NCI-H2107 treated with DMSO at 0.1 percent for 48 hours (cell line): Measurements from ENCODE around the gene LCE1A.
A peak's percentile ranks its signal among the peaks of the same experiment; 100 is the strongest.

Experiments used
- DNase-seq: peaks from one replicate; lab custom pipeline; 2025; ENCODE audit not compliant: unreplicated experiment; lab: John Stamatoyannopoulos, UW

The LCE1A gene

DNA sequence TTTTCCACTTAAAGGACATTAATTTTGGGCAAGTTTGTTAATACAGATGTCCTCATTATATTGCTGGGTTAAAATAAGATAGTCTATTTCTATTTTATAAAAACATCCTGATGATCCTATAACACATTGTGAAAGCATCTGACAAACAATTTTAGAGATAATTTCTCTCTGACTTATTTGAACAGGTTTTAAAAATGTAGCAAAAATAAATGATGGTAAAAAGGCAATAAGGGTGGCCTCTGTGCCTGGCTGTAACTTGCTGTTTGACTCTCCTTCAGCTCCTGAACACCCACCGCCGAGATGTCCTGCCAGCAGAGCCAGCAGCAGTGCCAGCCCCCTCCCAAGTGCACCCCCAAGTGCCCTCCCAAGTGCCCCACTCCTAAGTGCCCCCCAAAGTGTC lies at the start of gene LCE1A:
TSS of gene LCE1A (plus strand) at position 301 of the 400 bp plus-strand sequence. CDS start at position 301, 0 bp downstream.
- DNase-seq = no peak

GRCh38 chr1:152777510-152778137 lies 49.6 kb upstream of the LCE1A start:
- DNase-seq = no peak

- no peak for DNase-seq
These were observed 44.2 kb upstream of the LCE1A start for GRCh38 chr1:152783095-152783494.

DNA sequence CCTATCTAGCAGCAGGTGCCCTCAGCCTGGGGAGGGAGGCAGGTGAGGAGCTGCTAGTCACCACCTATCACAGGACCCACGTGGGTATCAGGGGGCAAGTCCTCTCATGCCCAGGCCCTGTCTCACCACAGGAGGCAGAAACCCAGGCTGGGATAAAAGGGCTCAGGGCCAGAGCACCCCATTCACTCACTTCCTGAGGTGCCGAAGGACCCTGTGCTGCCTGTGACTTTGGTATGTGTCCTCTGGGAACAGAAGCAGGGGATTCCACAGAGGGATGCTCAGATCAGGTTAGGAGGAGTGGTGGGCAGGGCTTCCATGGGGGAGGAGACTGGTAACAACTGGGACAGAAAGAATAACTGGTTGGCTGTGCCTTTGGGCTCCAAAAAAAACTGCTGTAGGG lies 41.2 kb upstream of the LCE1A start, which contains the start of gene LCE1E:
TSS of gene LCE1E (plus strand) at position 181 of the 400 bp plus-strand sequence. CDS start 1,043 bp downstream, outside the sequence.
- no peak for DNase-seq

DNA sequence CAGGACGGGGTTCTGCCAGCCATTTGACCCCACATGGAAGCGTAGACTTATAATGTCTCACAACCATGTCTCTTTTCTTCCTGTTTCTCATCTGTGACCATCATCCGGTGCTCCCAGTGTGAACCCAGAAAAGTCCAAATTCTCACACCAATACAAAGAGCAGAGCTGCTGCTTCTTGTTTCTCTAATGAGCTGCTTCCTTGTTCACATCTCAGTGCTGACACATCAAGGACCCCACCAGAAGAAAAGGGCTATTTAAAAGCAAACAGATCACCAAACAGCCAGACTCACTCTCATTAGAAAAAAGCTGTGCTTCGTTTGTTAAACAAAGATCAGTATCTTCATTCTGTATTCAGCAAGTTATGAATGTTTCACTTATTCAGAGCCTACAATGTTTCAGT lies 31.6 kb upstream of the LCE1A start:
- DNase-seq = no peak

DNA sequence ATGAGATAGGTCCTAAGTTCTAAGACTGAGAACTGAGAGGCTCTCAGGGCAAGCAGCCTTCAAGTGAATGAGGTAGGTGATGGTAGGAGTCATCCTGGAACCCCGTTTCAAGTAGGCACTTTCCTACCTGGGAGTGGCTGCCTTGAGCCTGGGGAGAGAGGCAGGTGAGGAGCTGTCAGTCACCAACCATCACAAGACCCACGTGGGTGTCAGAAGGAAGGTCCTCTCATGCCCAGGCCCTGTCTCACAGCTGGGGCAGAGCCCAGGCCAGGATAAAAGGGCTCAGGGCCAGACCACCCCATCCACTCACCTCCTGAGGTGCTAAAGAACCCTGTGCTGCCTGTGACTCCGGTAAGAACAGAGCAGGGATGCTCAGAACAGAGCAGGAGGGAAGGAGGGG lies 30.9 kb upstream of the LCE1A start, which contains the start of gene LCE1D:
TSS of gene LCE1D (plus strand) at position 301 of the 400 bp plus-strand sequence. CDS start 1,074 bp downstream, outside the sequence.
- DNase-seq = no peak

GRCh38 chr1:152801333-152801732 lies 25.9 kb upstream of the LCE1A start:
- DNase-seq = no peak

- no peak for DNase-seq
These were observed 20.7 kb upstream of the LCE1A start, which contains the start of gene LCE1C for GRCh38 chr1:152806576-152806975. Gene LCE1C (minus strand): TSS chr1:152806651. CDS start chr1:152805478, 1,173 bp downstream.

- no peak for DNase-seq
These were observed 16.2 kb upstream of the LCE1A start for GRCh38 chr1:152811050-152811449.

- no peak for DNase-seq
These were observed 15.6 kb upstream of the LCE1A start, which contains the start of gene LCE1B for GRCh38 chr1:152811671-152812070. Gene LCE1B (plus strand): TSS chr1:152811971. CDS start chr1:152812447, 476 bp downstream.

DNA sequence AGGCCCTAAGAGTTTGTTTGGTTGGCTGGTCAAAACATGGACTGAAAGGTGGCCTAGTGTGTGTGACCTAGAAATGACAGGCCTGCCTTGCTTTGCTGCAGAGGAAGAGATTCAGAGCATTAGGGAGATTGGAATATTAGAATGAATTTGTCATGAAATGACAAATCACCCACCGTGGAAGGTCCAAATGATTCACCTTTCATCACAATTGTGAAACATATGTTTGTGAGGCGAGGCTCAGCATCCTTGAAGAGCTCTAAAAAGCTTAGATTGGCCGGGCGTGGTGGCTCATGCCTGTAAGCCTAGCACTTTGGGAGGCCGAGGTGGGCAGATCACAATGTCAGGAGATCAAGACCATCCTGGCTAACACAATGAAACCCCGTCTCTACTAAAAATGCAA lies 10.0 kb upstream of the LCE1A start:
- no peak for DNase-seq

DNA sequence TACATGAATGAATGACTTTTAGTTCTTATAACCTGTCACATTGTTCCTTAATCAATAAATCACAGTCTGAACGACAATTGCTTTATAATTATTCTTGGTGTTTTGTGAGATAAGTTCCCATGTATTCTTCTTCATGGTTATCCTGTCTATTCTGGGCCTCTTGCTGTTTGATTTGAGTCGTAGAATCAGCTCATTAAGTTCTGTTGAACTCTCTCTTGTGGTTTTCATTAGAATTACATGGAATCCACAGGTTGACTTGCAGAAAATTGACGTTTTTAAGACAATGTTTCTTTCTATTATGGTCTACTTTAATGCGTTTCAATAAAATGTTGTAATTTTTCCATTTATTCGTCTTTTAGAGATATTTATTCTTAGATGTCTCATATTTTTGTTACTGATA lies 4.0 kb upstream of the LCE1A start:
- peak; percentile 9 for DNase-seq

GRCh38 chr1:152824964-152825363 lies 2.3 kb upstream of the LCE1A start:
- DNase-seq = no peak

DNA sequence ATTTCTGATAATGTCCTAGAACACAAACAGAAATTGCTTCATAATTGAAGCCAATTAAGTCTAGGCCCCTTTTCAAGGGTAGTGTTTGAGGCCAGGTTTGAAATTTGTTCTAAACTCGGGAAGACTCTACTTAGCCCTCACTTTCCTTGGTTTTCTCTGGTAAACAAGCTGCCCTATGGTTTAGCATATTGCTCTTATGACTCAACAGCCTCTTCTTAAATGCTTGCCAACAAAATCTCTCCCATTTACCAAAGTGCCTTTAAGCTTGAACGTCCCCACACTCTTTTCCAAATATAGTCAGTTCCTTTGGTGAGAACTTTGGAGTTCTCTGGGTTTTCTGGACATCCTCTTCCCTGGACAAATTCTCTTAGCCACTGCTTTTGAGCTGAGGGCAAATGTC lies 9.6 kb downstream of the LCE1A start:
- no peak for DNase-seq

GRCh38 chr1:152842556-152842955 lies 15.3 kb downstream of the LCE1A start, which contains the start of gene LCE6A:
Gene LCE6A (plus strand): TSS chr1:152842856. CDS start chr1:152843521, 665 bp downstream.
- no peak for DNase-seq

- DNase-seq = no peak
These were observed 28.4 kb downstream of the LCE1A start for GRCh38 chr1:152855661-152856060.

- no peak for DNase-seq
These were observed 30.8 kb downstream of the LCE1A start for GRCh38 chr1:152858062-152858461.

DNA sequence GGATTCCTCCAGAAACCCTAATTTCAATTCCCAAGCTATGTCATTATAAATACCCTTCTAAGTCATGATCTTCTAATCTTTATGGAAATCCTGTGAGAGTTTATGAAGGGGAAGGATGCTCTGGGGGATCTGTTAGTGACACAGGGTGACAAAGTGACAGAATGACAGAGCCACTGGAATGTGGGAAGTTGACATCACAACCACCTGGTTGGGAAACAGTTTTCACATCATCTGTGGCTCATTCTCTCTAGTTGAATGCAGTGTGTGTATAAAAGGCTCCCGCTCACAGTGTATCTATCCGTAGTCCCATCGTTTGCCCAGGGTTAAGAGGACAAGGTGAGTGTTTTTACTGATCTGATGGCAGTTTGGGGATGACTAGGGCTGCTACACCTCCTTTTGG lies 32.4 kb downstream of the LCE1A start, which contains the start of gene LCE7A:
TSS of gene LCE7A (plus strand) at position 301 of the 400 bp plus-strand sequence. CDS start 702 bp downstream, outside the sequence.
- DNase-seq = no peak

DNA sequence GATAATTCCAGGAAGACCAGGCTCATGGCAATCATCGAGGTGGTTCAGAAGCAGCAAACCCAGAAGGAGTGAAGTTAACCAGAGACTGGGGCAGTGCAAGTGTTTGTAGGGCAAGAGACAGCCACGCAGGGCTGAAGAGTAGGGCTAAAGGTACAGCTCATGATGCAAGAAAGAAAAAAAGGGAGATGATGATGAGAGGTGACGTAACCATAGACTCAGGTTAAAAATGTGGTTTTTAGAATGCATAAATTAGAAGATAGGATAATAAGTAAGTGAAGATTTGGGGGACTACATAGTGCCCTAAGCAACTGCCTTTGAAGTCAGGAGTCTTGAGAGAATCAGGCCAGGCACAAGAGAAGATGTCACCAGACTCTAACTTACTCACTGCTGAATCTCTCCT lies 32.9 kb downstream of the LCE1A start:
- no peak for DNase-seq

GRCh38 chr1:152861374-152861773 lies 34.1 kb downstream of the LCE1A start:
- no peak for DNase-seq

DNA sequence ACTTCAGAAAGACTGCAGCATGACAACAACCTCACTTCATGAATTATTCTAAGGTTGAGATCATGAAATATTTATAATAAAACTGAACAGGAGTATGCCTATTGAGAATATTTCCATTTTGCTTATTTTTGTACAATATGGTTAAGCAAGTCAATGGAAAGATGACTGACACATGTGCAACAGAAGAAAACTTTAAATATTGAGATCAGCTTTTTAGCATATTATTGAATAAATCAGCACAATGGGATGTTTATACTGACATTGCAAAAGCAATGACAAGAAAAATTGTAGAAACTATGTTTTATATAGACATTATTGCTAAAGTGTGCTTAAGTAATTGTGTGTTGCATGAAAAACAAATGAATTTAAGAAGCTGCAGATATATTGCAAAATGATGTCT lies 37.2 kb downstream of the LCE1A start:
- DNase-seq = no peak

DNA sequence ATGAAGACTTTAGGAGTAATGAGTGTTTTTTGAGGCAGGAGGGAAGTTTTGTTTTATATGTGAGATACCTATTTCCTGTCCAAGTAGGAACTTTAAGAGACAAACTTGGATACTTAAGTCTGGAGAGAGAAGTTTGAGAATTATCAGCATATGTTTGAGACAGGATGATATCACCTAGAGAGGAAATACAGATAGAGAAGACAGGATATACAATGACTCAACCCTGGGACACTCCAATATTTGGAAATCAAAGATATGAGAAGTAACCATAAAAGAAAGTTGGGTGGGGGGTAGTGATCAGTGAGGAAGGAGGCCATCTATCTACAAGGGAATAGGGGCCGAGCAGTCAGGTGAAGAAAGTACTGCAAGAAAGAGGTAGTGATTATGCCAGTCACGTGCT lies 39.0 kb downstream of the LCE1A start:
- DNase-seq = no peak
